ENCODE data around the gene NR4A1.

NR4A1 gene

GRCh38 chr12:52050758-52051541 lies at the start of gene NR4A1:
Gene NR4A1, plus strand, starts transcription at chr12:52051442. Its CDS starts 2,887 bp downstream, at chr12:52054329.
- DNase-seq: peak; percentile 99
- no peaks in the 10 kb centered on the region for H3K27me3 Mint-ChIP-seq
- H3K4me3 Mint-ChIP-seq: peak within 1 kb of the TSS; percentile 93
- H3K27ac Mint-ChIP-seq: peak within 1 kb of the TSS; percentile 94
- peaks cover 29% of the 10 kb centered on the region for H3K36me3 Mint-ChIP-seq (ENCODE audit: low read depth)
- peaks cover 39% of the 10 kb centered on the region for H3K4me1 Mint-ChIP-seq (ENCODE audit: low read depth)
- no peaks in the 10 kb centered on the region for H3K9me3 Mint-ChIP-seq

GRCh38 chr12:52003016-52003550 lies 48.2 kb upstream of the NR4A1 start:
- Mint-ChIP-seq H3K4me3 (no peak overlapping the region), H3K27me3 (peaks cover 15% of the 10 kb centered on the region), H3K9me3 (no peaks in the 10 kb centered on the region), H3K36me3 (ENCODE audit: low read depth) (peaks cover 3% of the 10 kb centered on the region), H3K27ac (peak overlapping the region; percentile 63), H3K4me1 (ENCODE audit: low read depth) (peaks cover 18% of the 10 kb centered on the region)
- DNase-seq: no peak

GRCh38 chr12:52003591-52003990 lies 47.7 kb upstream of the NR4A1 start:
- Mint-ChIP-seq H3K36me3 (ENCODE audit: low read depth) (no peaks in the 10 kb centered on the region), H3K4me1 (ENCODE audit: low read depth) (peaks cover 21% of the 10 kb centered on the region), H3K9me3 (no peaks in the 10 kb centered on the region), H3K4me3 (no peak overlapping the region), H3K27ac (peak overlapping the region; percentile 63), H3K27me3 (peaks cover 15% of the 10 kb centered on the region)
- DNase-seq: no peak

GRCh38 chr12:52004042-52004648 lies 47.1 kb upstream of the NR4A1 start:
- DNase-seq: no peak
- Mint-ChIP-seq H3K27me3 (peaks cover 15% of the 10 kb centered on the region), H3K4me3 (no peak overlapping the region), H3K4me1 (ENCODE audit: low read depth) (peaks cover 21% of the 10 kb centered on the region), H3K27ac (no peak overlapping the region), H3K36me3 (ENCODE audit: low read depth) (no peaks in the 10 kb centered on the region), H3K9me3 (no peaks in the 10 kb centered on the region)

- Mint-ChIP-seq H3K36me3 (ENCODE audit: low read depth) (peaks cover 5% of the 10 kb centered on the region), H3K27ac (no peak overlapping the region), H3K4me3 (peak overlapping the region; percentile 75)
These were observed 45.9 kb upstream of the NR4A1 start for GRCh38 chr12:52005218-52005902.

GRCh38 chr12:52005903-52006703 lies 45.1 kb upstream of the NR4A1 start:
- DNase-seq: no peak
- peaks cover 12% of the 10 kb centered on the region for H3K36me3 Mint-ChIP-seq (ENCODE audit: low read depth)
- no peaks in the 10 kb centered on the region for H3K9me3 Mint-ChIP-seq
- H3K27me3 Mint-ChIP-seq: peaks cover 15% of the 10 kb centered on the region
- peak overlapping the region; percentile 77 for H3K27ac Mint-ChIP-seq
- peaks cover 18% of the 10 kb centered on the region for H3K4me1 Mint-ChIP-seq (ENCODE audit: low read depth)
- H3K4me3 Mint-ChIP-seq: peak overlapping the region; percentile 75

More at GRCh38 chr12:52005218-52005902, 45.9 kb upstream of the NR4A1 start:
- Mint-ChIP-seq H3K27me3 (peaks cover 15% of the 10 kb centered on the region), H3K9me3 (no peaks in the 10 kb centered on the region), H3K4me1 (ENCODE audit: low read depth) (peaks cover 18% of the 10 kb centered on the region)
- no peak for DNase-seq

- peaks cover 18% of the 10 kb centered on the region for H3K4me1 Mint-ChIP-seq (ENCODE audit: low read depth)
- DNase-seq: peak; percentile 85
- H3K4me3 Mint-ChIP-seq: peak within 1 kb of the TSS; percentile 83
- peak within 1 kb of the TSS; percentile 87 for H3K27ac Mint-ChIP-seq
- H3K36me3 Mint-ChIP-seq (ENCODE audit: low read depth): peaks cover 18% of the 10 kb centered on the region
- peaks cover 15% of the 10 kb centered on the region for H3K27me3 Mint-ChIP-seq
- no peaks in the 10 kb centered on the region for H3K9me3 Mint-ChIP-seq
These were observed 44.5 kb upstream of the NR4A1 start, which contains the start of gene TAMALIN for GRCh38 chr12:52006726-52007157. Gene TAMALIN, plus strand, starts transcription at chr12:52006946. Its CDS starts 74 bp downstream, at chr12:52007020.

- H3K9me3 Mint-ChIP-seq: no peaks in the 10 kb centered on the region
- peak; percentile 74 for DNase-seq
- peaks cover 18% of the 10 kb centered on the region for H3K4me1 Mint-ChIP-seq (ENCODE audit: low read depth)
- H3K27me3 Mint-ChIP-seq: peaks cover 15% of the 10 kb centered on the region
- peak overlapping the region; percentile 83 for H3K4me3 Mint-ChIP-seq
- H3K27ac Mint-ChIP-seq: peak overlapping the region; percentile 87
- peaks cover 22% of the 10 kb centered on the region for H3K36me3 Mint-ChIP-seq (ENCODE audit: low read depth)
These were observed 43.9 kb upstream of the NR4A1 start for GRCh38 chr12:52007158-52007921.

- peaks cover 27% of the 10 kb centered on the region for H3K36me3 Mint-ChIP-seq (ENCODE audit: low read depth)
- peaks cover 18% of the 10 kb centered on the region for H3K4me1 Mint-ChIP-seq (ENCODE audit: low read depth)
- H3K4me3 Mint-ChIP-seq: peak overlapping the region; percentile 83
- H3K27ac Mint-ChIP-seq: peak overlapping the region; percentile 69
- DNase-seq: no peak
- H3K27me3 Mint-ChIP-seq: peaks cover 15% of the 10 kb centered on the region
- no peaks in the 10 kb centered on the region for H3K9me3 Mint-ChIP-seq
These were observed 43.2 kb upstream of the NR4A1 start for GRCh38 chr12:52007982-52008510.

GRCh38 chr12:52009081-52009751 lies 42.0 kb upstream of the NR4A1 start:
- no peaks in the 10 kb centered on the region for H3K9me3 Mint-ChIP-seq
- no peak for DNase-seq
- H3K4me3 Mint-ChIP-seq: no peak overlapping the region
- peaks cover 35% of the 10 kb centered on the region for H3K36me3 Mint-ChIP-seq (ENCODE audit: low read depth)
- peaks cover 15% of the 10 kb centered on the region for H3K27me3 Mint-ChIP-seq
- H3K27ac Mint-ChIP-seq: no peak overlapping the region
- peaks cover 18% of the 10 kb centered on the region for H3K4me1 Mint-ChIP-seq (ENCODE audit: low read depth)

- no peaks in the 10 kb centered on the region for H3K9me3 Mint-ChIP-seq
- no peak overlapping the region for H3K4me3 Mint-ChIP-seq
- H3K36me3 Mint-ChIP-seq (ENCODE audit: low read depth): peaks cover 37% of the 10 kb centered on the region
- DNase-seq: no peak
- peak overlapping the region; percentile 14 for H3K27ac Mint-ChIP-seq
- peaks cover 14% of the 10 kb centered on the region for H3K27me3 Mint-ChIP-seq
- peaks cover 18% of the 10 kb centered on the region for H3K4me1 Mint-ChIP-seq (ENCODE audit: low read depth)
These were observed 41.1 kb upstream of the NR4A1 start for GRCh38 chr12:52010152-52010622.

- Mint-ChIP-seq H3K9me3 (no peaks in the 10 kb centered on the region), H3K36me3 (ENCODE audit: low read depth) (peaks cover 40% of the 10 kb centered on the region), H3K27ac (no peak overlapping the region), H3K4me3 (no peak overlapping the region), H3K27me3 (peaks cover 6% of the 10 kb centered on the region), H3K4me1 (ENCODE audit: low read depth) (peaks cover 14% of the 10 kb centered on the region)
- no peak for DNase-seq
These were observed 40.3 kb upstream of the NR4A1 start for GRCh38 chr12:52010692-52011601.
